Stomach (tissue), 9 donors: ENCODE results near the gene CD69. TPM values are rescaled to one million over a fixed set of nuclear protein-coding genes. Genes with fewer than 3 reads are reported as not detected.
"Not testable (repeated sequence)": the region's sequence is repeated elsewhere in the genome, so short reads cannot be mapped to it uniquely, and the experiment has no call there.

Source experiments
- DNase-seq, 2 donors: peaks; one replicate each; pipeline versions ENCODE4 v3.0.0 to v3.0.0-alpha.2; 2013 to 2019
- H3K27ac ChIP-seq, 5 donors: fragments of 200-600 bp in 4 of 5; sonication (generic) in 4 of 5; one replicate each; pipeline ENCODE4 v1.5.1; 2013 to 2019; ENCODE audit warnings: mild to moderate bottlenecking in 1 of 5, moderate library complexity in 1 of 5
- H3K27me3 ChIP-seq, 3 donors: fragments of 200-600 bp; sonication (generic); one replicate each; pipeline ENCODE4 v1.5.1; 2017 to 2019; ENCODE audit warnings: mixed run types in 1 of 3
- H3K36me3 ChIP-seq, 4 donors: fragments of 200-600 bp; sonication (generic); 1 replicate in 3 of 4; 2 replicates in 1 of 4; pipeline ENCODE4 v1.5.1; 2016 to 2019
- H3K4me1 ChIP-seq, 4 donors: fragments of 200-600 bp; sonication (generic); one replicate each; pipeline ENCODE4 v1.5.1; 2016 to 2019
- H3K4me3 ChIP-seq, 4 donors: fragments of 200-600 bp; sonication (generic) in 3 of 4; one replicate each; pipeline ENCODE4 v1.5.1; 2016 to 2019; ENCODE audit warnings: mild to moderate bottlenecking in 1 of 4
- H3K9me3 ChIP-seq, 4 donors: fragments of 200-600 bp; sonication (generic); one replicate each; pipeline ENCODE4 v1.5.1; 2016 to 2019
- EP300 ChIP-seq: sonication (generic); formaldehyde crosslinking; IDR thresholded peaks from one replicate; pipeline ENCODE4 v1.6.1; 2017; ENCODE audit warnings: antibody characterized with exemption
- POLR2A ChIP-seq, 4 donors: fragments of 450-650 bp; IDR thresholded peaks; one replicate each; pipeline ENCODE4 v1.6.1; 2016; ENCODE audit warnings: antibody characterized with exemption in 4 of 4, control low read depth in 2 of 4, mild to moderate bottlenecking in 1 of 4, moderate library complexity in 1 of 4
- POLR2AphosphoS5 ChIP-seq, 3 donors: sonication (generic); formaldehyde crosslinking; IDR thresholded peaks; one replicate each; pipeline ENCODE4 v1.6.1; 2016; ENCODE audit warnings: antibody characterized with exemption in 3 of 3
- WGBS, 5 donors: extraction: QIAGEN DNeasy Blood & Tissue Kit in 3 of 5; methylation state at CpG; one replicate each; pipeline versions ENCODE4 v1.1.5 to v1.1.7; 2013 to 2018; 5-methylcytosine and 5-hydroxymethylcytosine counted together
- intact Hi-C: fragments of 100-400 bp; cut with DNase I; formaldehyde crosslinking; loops from one replicate; pipeline ENCODE4 v1.15.1; 2023; ENCODE audit warnings: low total_unique reads
- polyA plus RNA-seq, 3 donors: library from polyadenylated mRNA; stranded (reverse); fragments of 200-250 nt; gene quantifications; one replicate each; pipeline ENCODE4 v1.2.3, GENCODE V29; 2013
- total RNA-seq, 5 donors: library from RNA; depleted of rRNA; stranded (reverse); fragments of >200 nt; gene quantifications; one replicate each; pipeline versions ENCODE4 v1.1.0 to v1.2.3, GENCODE V29; 2014 to 2016
- TF ChIP-seq, protein P1 (sequence below), 7 experiments: fragments of 450-650 bp in 4 of 7; fragments of 200-600 bp in 3 of 7; sonication (generic) in 3 of 7; IDR thresholded peaks; one replicate each; pipeline ENCODE4 v1.5.1; 2016 to 2019; ENCODE audit warnings: antibody characterized with exemption in 7 of 7, control low read depth in 2 of 7, mild to moderate bottlenecking in 1 of 7
- donor health status: healthy with polysubstance abuse.
- donor health status: Bipolar disorder and iron deficiency.
- donor health status: healthy.

CD69 gene
- total and polyA plus RNA-seq, 8 donors = 2.1 to 15.4 (median 3.4) TPM; not detected in 1

DNA sequence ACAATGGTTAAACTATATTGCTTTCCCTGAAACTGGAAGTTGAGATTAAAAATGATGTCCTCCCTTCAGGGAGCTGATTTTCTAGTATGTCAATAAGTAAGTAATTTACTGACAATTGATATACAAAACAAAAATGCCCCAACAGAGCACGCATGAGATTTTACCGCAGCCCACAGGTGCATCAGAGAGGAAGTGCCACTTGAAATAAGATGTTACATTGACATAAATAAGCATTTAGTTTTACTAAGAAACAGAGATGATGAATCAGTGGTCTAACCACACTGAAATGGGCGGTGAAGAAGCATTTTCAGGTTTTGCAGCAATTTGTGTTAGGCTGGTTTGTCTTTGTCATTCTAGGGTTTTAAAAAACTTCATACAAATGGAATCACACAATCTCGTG, 19.0 kb downstream of the CD69 start:
- WGBS, 5 donors = 62 to 74% (median 69%) methylated on average over 4 of the region's 4 CpGs
- DNase-seq = peak; percentile 43 to 68
- no peaks in the 10 kb centered on the region for H3K9me3 ChIP-seq
- peak overlapping the region in 3 of 5 donors; percentile 22 to 63 (median 57) for H3K27ac ChIP-seq
- peaks cover 0 to 9% (median 2%) of the 10 kb centered on the region in 4 donors for H3K4me1 ChIP-seq
- no peaks in the 10 kb centered on the region for H3K27me3 ChIP-seq
- H3K4me3 ChIP-seq = no peak overlapping the region
- intact Hi-C loops = no loop called here
- TF ChIP-seq POLR2AphosphoS5 (IDR thresholded peaks at IDR 0.05) (no peak), EP300 (no peak), POLR2A (IDR thresholded peaks at IDR 0.05) (no peak)
- TF ChIP-seq, protein P1, sequence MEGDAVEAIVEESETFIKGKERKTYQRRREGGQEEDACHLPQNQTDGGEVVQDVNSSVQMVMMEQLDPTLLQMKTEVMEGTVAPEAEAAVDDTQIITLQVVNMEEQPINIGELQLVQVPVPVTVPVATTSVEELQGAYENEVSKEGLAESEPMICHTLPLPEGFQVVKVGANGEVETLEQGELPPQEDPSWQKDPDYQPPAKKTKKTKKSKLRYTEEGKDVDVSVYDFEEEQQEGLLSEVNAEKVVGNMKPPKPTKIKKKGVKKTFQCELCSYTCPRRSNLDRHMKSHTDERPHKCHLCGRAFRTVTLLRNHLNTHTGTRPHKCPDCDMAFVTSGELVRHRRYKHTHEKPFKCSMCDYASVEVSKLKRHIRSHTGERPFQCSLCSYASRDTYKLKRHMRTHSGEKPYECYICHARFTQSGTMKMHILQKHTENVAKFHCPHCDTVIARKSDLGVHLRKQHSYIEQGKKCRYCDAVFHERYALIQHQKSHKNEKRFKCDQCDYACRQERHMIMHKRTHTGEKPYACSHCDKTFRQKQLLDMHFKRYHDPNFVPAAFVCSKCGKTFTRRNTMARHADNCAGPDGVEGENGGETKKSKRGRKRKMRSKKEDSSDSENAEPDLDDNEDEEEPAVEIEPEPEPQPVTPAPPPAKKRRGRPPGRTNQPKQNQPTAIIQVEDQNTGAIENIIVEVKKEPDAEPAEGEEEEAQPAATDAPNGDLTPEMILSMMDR (IDR thresholded peaks at IDR 0.05) = no peak
- no peaks in the 10 kb centered on the region for H3K36me3 ChIP-seq

DNA sequence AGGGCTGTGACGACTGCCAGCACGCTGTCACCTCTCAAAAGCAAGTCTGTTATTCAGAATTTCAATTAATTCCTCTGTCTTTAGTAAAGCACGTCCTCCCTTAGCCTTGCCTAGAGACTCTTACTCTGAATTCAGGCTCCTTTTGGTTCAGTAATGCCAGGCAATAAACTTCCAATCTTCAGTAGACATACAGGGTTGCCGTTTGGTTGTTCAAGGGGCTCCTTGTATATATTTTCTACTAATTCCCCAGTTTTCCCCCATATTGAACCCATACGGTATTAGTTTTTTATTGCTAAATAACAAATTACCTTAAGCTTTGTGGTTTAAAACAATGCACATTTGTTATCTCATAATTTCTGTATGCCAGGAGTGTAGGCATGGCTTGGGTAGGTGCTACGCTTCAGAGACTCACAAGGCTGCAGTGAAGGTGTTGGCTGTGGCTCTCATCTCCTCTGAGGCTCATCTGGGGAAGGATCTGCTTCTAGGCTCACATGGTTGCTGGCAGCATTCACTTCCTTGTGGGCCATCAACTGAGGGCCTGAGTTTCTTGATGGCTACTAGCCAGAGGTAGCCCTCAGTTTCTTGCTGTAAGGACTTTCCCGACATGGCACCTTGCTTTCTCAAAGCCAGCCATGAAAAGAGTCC, 20.5 kb downstream of the CD69 start:
- peak overlapping the region; percentile 10 to 50 (median 38) for H3K4me3 ChIP-seq
- intact Hi-C loops = no loop called here

DNA sequence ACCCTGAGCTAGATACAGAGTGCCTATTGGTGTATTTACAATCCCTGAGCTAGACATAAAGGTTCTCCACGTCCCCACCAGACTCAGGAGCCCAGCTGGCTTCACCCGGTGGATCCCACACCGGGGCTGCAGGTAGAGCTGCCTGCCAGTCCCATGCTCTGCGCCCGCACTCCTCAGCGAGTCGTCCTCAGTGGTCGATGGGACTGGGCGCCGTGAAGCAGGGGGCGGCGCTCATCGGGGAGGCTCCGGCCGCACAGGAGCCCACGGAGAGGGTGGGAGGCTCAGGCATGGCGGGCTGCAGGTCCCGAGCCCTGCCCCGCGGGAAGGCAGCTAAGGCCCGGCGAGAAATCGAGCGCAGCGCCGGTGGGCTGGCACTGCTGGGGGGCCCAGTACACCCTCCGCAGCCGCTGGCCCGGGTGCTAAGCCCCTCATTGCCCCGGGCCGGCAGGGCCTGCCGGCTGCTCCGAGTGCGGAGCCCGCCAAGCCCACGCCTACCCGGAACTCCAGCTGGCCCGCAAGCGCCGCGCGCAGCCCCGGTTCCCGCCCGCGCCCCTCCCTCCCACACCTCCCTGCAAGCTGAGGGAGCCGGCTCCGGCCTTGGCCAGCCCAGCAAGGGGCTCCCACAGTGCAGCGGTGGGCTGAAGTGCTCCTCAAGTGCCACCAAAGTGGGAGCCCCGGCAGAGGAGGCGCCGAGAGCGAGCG, 21.1 kb downstream of the CD69 start:
- intact Hi-C loops, H3K36me3 ChIP-seq, H3K27me3 ChIP-seq, H3K9me3 ChIP-seq, H3K4me1 ChIP-seq: not testable (repeated sequence)
- peak; percentile 37 to 40 for DNase-seq
- peak overlapping the region; percentile 40 to 74 (median 63) for H3K27ac ChIP-seq
- H3K4me3 ChIP-seq = peak overlapping the region; percentile 10 to 50 (median 38)
- 49 to 74% (median 70%) methylated on average over 24 to 54 of the region's 54 CpGs for WGBS, 5 donors

More for the DNA sequence above, 20.5 kb downstream of the CD69 start:
- H3K27me3 ChIP-seq = no peaks in the 10 kb centered on the region
- H3K4me1 ChIP-seq = peaks cover 0 to 9% (median 2%) of the 10 kb centered on the region in 4 donors
- TF ChIP-seq, protein P1 (IDR thresholded peaks at IDR 0.05) = no peak
- TF ChIP-seq EP300 (no peak), POLR2AphosphoS5 (IDR thresholded peaks at IDR 0.05) (no peak), POLR2A (IDR thresholded peaks at IDR 0.05) (no peak)
- no peaks in the 10 kb centered on the region for H3K9me3 ChIP-seq
- peak overlapping the region; percentile 40 to 74 (median 63) for H3K27ac ChIP-seq
- DNase-seq = no peak
- WGBS, 5 donors = 52 to 82% (median 74%) methylated on average over 5 to 7 of the region's 7 CpGs
- H3K36me3 ChIP-seq = no peaks in the 10 kb centered on the region

DNA sequence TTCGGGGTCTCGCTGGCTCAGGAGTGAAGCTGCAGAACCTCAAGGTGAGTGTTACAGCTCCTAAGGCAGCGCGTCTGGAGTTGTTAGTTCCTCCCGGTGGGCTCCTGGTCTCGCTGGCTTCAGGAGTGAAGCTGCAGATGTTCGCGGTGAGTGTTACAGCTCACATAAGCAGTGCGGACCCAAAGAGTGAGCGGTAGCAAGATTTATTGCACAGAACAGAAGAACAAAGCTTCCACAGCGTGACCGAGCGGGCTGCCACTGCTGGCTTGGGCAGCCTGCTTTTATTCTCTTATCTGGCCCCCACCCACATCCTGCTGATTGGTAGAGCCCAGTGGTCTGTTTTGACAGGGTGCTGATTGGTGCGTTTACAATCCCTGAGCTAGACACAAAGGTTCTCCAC, 21.8 kb downstream of the CD69 start:
- H3K27me3 ChIP-seq, intact Hi-C loops, H3K36me3 ChIP-seq, H3K9me3 ChIP-seq, H3K27ac ChIP-seq, DNase-seq, H3K4me1 ChIP-seq, H3K4me3 ChIP-seq: not testable (repeated sequence)
- WGBS, 5 donors = 82 to 92% (median 89%) methylated on average over 13 to 14 of the region's 14 CpGs

DNA sequence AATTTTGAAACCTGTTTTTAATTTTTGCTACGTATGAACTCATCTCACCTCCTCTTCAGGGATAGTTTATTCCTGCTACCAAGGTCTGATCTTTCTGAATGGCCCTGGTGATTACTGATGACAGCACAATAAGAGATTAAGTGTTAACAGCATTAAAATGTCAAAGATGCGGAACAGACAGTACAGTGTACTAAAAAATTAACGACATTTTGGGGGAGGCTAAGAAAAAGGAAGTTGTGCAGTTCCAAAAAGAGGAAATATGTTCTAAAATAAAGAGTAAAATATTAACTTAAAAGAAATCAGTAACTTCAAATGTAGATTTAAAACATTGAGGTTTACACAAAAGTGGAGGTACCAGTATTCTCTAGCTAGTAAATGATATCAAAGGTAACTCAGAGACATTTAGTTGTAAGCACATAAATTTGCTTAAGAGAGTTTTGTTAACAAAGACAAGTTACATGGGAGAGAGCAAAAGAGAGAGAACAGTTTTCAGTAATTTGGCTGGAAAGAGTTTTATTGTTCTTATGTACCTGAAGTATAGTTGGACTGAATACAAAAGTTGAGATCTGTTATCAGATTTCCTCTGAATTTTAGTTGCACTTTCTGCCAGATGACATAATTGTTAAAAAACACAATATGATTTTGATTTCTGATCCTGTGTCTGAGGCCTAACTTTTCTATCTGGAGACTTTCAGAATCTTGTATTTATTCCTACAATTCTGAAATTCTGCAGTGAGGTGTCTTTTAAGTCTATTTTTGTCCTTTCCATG, 23.6 kb downstream of the CD69 start:
- H3K27me3 ChIP-seq = no peaks in the 10 kb centered on the region
- no peaks in the 10 kb centered on the region for H3K36me3 ChIP-seq
- TF ChIP-seq POLR2A (IDR thresholded peaks at IDR 0.05) (no peak), EP300 (no peak), POLR2AphosphoS5 (IDR thresholded peaks at IDR 0.05) (no peak)
- TF ChIP-seq, protein P1 (IDR thresholded peaks at IDR 0.05) = no peak
- DNase-seq = no peak
- intact Hi-C loops = no loop called here
- 39 to 64% (median 63%) methylated on average over 3 of the region's 3 CpGs for WGBS, 5 donors
- H3K9me3 ChIP-seq = no peaks in the 10 kb centered on the region
- no peak overlapping the region for H3K4me3 ChIP-seq
- peak overlapping the region in 4 of 5 donors; percentile 19 to 53 (median 47) for H3K27ac ChIP-seq
- no peaks in the 10 kb centered on the region for H3K4me1 ChIP-seq
